ENCODE measurements around the gene MANBA. TPM values are rescaled to one million over a fixed set of nuclear protein-coding genes. Genes with fewer than 3 reads are reported as not detected.

The MANBA gene
- total and polyA plus RNA-seq, 2 of the 4 experiments (the other 2 are of a cell fraction) = 11.5 to 17.2 TPM

DNA sequence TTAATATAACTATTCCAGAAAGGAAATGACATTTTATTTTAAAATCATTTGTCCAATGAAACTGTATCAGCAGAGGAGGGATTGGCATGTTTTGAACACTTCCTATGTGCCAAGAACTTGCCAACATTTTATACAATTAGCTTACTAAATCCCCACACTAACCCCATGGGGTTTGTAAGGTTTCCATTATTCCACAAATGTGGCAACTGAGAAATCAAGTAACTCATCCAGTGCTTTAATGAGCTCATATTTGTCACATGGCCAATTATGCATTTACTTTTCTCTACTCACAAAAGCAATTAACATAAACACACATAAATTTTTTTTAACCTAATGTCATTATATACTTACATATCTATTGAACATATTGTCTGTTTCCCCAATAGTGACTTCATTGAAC lies 37.3 kb downstream of the MANBA start:
- POLR2A ChIA-PET (ENCODE audit: unreplicated experiment) = no interaction called here
- Histone ChIP-seq H3K79me1 (ENCODE audit: low read depth in 1 of 2, low read length in 2 of 2) (peaks cover 2 to 3% of the 10 kb centered on the region in 2 experiments; a peak in 1 of 4 replicates), H3K14ac (replicated peaks; ENCODE audit: low read depth, low read length) (no peak overlapping the region), H4K8ac (ENCODE audit: low read depth in 2 of 2, low read length in 2 of 2) (no peak overlapping the region), H4K20me1 (ENCODE audit: insufficient read depth, low read length) (no peaks in the 10 kb centered on the region), H2AK9ac (replicated peaks; ENCODE audit: low read depth, low read length, poor library complexity) (no peak overlapping the region), H4K5ac (ENCODE audit: low read depth, low read length) (no peak overlapping the region), H3K9me1 (ENCODE audit: insufficient read depth, low read length) (peaks cover 3% of the 10 kb centered on the region; the same call in 1 of the 2 replicates), H3K9me3 (ENCODE audit: control insufficient read depth, insufficient read depth, low read length) (no peaks in the 10 kb centered on the region), H2BK5ac (ENCODE audit: low read depth, low read length, poor library complexity, severe bottlenecking) (no peak overlapping the region), H2BK20ac (ENCODE audit: low read depth, low read length) (no peak overlapping the region), H2BK120ac (ENCODE audit: low read depth, low read length) (no peak overlapping the region), H3K9ac (ENCODE audit: low read depth, low read length) (no peak overlapping the region), H3K4me2 (ENCODE audit: low read depth, low read length) (no peak overlapping the region), H3K4me3 (ENCODE audit: insufficient read depth, low read depth, low read length) (no peak overlapping the region), H3K4ac (ENCODE audit: low read depth, low read length) (no peak overlapping the region), H4K91ac (ENCODE audit: insufficient read depth, low read depth, low read length) (no peak overlapping the region), H2AFZ (replicated peaks; ENCODE audit: low read length, poor library complexity) (no peak overlapping the region), H3K56ac (ENCODE audit: extremely low read depth, insufficient read depth, low read length) (no peak overlapping the region), H3K27me3 (ENCODE audit: control insufficient read depth, insufficient read depth, low read length) (no peaks in the 10 kb centered on the region), H3K36me3 (ENCODE audit: control insufficient read depth, insufficient read depth, low read length) (peaks cover 9% of the 10 kb centered on the region), H3K27ac (ENCODE audit: insufficient read depth, low read length) (no peak overlapping the region), H2BK15ac (ENCODE audit: low read depth, low read length) (no peak overlapping the region), H3K4me1 (ENCODE audit: control insufficient read depth, insufficient read depth, low read length) (no peaks in the 10 kb centered on the region), H3K23ac (ENCODE audit: low read depth, low read length) (no peak overlapping the region), H2AK5ac (ENCODE audit: low read depth, low read length) (no peak overlapping the region), H3K18ac (ENCODE audit: low read depth, low read length) (no peak overlapping the region)
- dilution Hi-C loops (cut with HindIII; ENCODE audit: low sequenced_read_pairs, unreplicated experiment) (no loop called here), intact Hi-C loops (cut with micrococcal nuclease) (no loop called here), in situ Hi-C loops (cut with MboI; ENCODE audit: low sequenced_read_pairs) (no loop called here)
- CTCF ChIA-PET = no interaction called here
- ATAC-seq (ENCODE audit: low read depth) (no peak; the same call in 1 of the 2 replicates), DNase-seq (no peak)
- TF ChIP-seq POLR2A (IDR thresholded peaks at IDR 0.05; ENCODE audit: low read depth, low read length) (no peak), RFX5 (IDR thresholded peaks at IDR 0.05; ENCODE audit: low read depth, low read length) (no peak), BHLHE40 (IDR thresholded peaks at IDR 0.05; ENCODE audit: low read depth, low read length) (no peak), FOS (IDR thresholded peaks at IDR 0.05; ENCODE audit: low read depth, low read length) (no peak), MAFK (IDR thresholded peaks at IDR 0.05; ENCODE audit: low read depth, low read length) (no peak), RAD21 (IDR thresholded peaks at IDR 0.05; ENCODE audit: low read length) (no peak), SMC3 (IDR thresholded peaks at IDR 0.05; ENCODE audit: low read depth, low read length) (no peak), MXI1 (IDR thresholded peaks at IDR 0.05; ENCODE audit: borderline replicate concordance, low read depth, low read length) (no peak), NFE2L2 (IDR thresholded peaks at IDR 0.05; ENCODE audit: low read depth, low read length) (no peak), RCOR1 (IDR thresholded peaks at IDR 0.05; ENCODE audit: insufficient replicate concordance, low read length) (no peak), CEBPB (IDR thresholded peaks at IDR 0.05; ENCODE audit: low read depth, low read length) (no peak), CHD1 (IDR thresholded peaks at IDR 0.05; ENCODE audit: low read depth, low read length) (no peak), MAZ (IDR thresholded peaks at IDR 0.05; ENCODE audit: borderline replicate concordance, low read depth, low read length) (no peak)
- TF ChIP-seq, protein P1, sequence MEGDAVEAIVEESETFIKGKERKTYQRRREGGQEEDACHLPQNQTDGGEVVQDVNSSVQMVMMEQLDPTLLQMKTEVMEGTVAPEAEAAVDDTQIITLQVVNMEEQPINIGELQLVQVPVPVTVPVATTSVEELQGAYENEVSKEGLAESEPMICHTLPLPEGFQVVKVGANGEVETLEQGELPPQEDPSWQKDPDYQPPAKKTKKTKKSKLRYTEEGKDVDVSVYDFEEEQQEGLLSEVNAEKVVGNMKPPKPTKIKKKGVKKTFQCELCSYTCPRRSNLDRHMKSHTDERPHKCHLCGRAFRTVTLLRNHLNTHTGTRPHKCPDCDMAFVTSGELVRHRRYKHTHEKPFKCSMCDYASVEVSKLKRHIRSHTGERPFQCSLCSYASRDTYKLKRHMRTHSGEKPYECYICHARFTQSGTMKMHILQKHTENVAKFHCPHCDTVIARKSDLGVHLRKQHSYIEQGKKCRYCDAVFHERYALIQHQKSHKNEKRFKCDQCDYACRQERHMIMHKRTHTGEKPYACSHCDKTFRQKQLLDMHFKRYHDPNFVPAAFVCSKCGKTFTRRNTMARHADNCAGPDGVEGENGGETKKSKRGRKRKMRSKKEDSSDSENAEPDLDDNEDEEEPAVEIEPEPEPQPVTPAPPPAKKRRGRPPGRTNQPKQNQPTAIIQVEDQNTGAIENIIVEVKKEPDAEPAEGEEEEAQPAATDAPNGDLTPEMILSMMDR (conservative IDR thresholded peaks at IDR 0.05; ENCODE audit: low read depth, low read length) = no peak
- TF ChIP-seq, protein P2, sequence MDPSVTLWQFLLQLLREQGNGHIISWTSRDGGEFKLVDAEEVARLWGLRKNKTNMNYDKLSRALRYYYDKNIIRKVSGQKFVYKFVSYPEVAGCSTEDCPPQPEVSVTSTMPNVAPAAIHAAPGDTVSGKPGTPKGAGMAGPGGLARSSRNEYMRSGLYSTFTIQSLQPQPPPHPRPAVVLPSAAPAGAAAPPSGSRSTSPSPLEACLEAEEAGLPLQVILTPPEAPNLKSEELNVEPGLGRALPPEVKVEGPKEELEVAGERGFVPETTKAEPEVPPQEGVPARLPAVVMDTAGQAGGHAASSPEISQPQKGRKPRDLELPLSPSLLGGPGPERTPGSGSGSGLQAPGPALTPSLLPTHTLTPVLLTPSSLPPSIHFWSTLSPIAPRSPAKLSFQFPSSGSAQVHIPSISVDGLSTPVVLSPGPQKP (IDR thresholded peaks at IDR 0.05; ENCODE audit: borderline replicate concordance, low read depth, low read length) = no peak
- TF ChIP-seq, protein P3, sequence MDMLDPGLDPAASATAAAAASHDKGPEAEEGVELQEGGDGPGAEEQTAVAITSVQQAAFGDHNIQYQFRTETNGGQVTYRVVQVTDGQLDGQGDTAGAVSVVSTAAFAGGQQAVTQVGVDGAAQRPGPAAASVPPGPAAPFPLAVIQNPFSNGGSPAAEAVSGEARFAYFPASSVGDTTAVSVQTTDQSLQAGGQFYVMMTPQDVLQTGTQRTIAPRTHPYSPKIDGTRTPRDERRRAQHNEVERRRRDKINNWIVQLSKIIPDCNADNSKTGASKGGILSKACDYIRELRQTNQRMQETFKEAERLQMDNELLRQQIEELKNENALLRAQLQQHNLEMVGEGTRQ (IDR thresholded peaks at IDR 0.05; ENCODE audit: low read depth, low read length) = no peak
- no TSS peak for BruUV-seq (replicated peaks)
